AG08395 (cell line): ENCODE data around the gene BEX5.
A peak's percentile ranks its signal among the peaks of the same experiment; 100 is the strongest.
"Not testable (repeated sequence)": the region's sequence is repeated elsewhere in the genome, so short reads cannot be mapped to it uniquely, and the experiment has no call there.

Source experiments
- DNase-seq: peaks from one replicate; pipeline ENCODE4 v3.0.0; 2012; ENCODE audit warnings: mixed read lengths, low spot score

The BEX5 gene

GRCh38 chrX:102155806-102156179, at the start of gene BEX5:
TSS of gene BEX5 (minus strand) at chrX:102155977. CDS start at chrX:102154265, 1,712 bp downstream.
- no peak for DNase-seq

- no peak for DNase-seq
Measured at GRCh38 chrX:102185967-102186720, 30.4 kb upstream of the BEX5 start.

GRCh38 chrX:102154900-102155805, 624 bp downstream of the BEX5 start:
- no peak for DNase-seq

- DNase-seq: no peak
Measured at GRCh38 chrX:102154218-102154860, 1.4 kb downstream of the BEX5 start.

GRCh38 chrX:102142274-102142673, 13.5 kb downstream of the BEX5 start, which contains the start of gene TCEAL6:
TSS of gene TCEAL6 (minus strand) at chrX:102142481.
- not testable (repeated sequence) for DNase-seq

GRCh38 chrX:102141631-102142030, 14.1 kb downstream of the BEX5 start:
- not testable (repeated sequence) for DNase-seq

DNA sequence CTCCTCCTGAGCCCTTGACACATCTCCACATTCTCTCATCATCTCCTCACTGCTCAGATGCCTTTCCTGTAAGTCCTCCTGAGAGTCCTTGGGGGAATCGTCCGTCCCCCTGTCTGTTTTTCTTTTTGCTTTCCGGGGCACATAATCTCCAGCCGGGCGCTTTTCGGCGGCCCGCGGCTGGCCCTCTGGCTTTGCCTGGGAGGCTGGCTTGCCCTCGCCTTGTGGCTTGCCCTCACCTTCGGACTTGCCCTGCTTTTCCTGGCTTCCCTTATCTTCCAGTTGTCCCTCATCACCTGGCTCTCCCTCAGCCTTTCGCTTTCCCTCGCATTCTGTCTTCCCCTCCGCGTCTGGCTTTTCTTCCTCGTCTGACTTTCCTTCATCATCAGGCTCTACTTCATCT, 14.9 kb downstream of the BEX5 start:
- DNase-seq: not testable (repeated sequence)

DNA sequence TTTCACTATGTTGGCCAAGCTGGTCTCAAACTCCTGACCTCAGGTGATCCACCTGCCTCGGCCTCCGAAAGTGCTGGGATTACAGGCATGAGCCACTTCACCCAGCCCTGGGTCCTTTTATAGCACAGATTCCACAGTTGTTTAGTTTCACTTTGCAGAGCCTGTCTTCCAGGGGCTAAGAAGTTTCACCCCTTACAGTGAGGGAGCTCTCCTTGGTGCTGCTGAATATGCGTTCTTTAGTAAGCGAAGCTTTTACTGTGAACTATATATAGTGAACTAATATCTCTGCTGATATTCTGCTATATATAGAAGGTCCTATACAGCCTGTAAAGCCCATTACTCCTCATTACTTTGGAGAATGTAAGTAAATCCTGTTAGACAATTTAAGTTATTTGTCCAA, 17.7 kb downstream of the BEX5 start:
- DNase-seq: no peak

- peak; percentile 26 for DNase-seq
Measured at GRCh38 chrX:102129473-102129872, 26.3 kb downstream of the BEX5 start.

DNA sequence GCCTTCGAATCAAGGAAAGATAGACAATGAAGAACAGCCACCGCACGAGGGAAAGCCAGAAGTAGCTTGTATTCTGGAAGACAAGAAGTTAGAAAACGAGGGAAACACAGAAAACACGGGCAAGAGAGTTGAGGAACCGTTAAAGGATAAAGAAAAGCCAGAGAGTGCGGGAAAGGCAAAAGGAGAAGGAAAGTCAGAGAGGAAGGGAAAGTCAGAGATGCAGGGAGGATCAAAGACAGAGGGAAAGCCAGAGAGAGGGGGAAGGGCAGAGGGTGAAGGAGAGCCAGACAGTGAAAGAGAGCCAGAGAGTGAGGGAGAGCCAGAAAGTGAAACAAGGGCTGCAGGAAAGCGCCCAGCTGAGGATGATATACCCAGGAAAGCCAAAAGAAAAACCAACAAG, 28.9 kb downstream of the BEX5 start:
- no peak for DNase-seq

- DNase-seq: not testable (repeated sequence)
Measured at GRCh38 chrX:102126080-102126818, 29.5 kb downstream of the BEX5 start.

GRCh38 chrX:102125436-102125835, 30.3 kb downstream of the BEX5 start, which contains the start of gene TCEAL2:
TSS of gene TCEAL2 (plus strand) at chrX:102125679. CDS start at chrX:102126831, 1,152 bp downstream.
- not testable (repeated sequence) for DNase-seq

GRCh38 chrX:102125014-102125413, 30.8 kb downstream of the BEX5 start:
- not testable (repeated sequence) for DNase-seq

GRCh38 chrX:102115748-102116147, 40.0 kb downstream of the BEX5 start:
- no peak for DNase-seq

GRCh38 chrX:102113367-102113766, 42.4 kb downstream of the BEX5 start:
- DNase-seq: no peak
